Activated CD4-positive, CD25-positive, alpha-beta regulatory T cell (primary cell): ENCODE results near the gene PRDM2.

Experiments used
- DNase-seq, 4 experiments: peaks; one replicate each; lab custom pipeline; 2025; lab: John Stamatoyannopoulos, UW

PRDM2 gene

DNA sequence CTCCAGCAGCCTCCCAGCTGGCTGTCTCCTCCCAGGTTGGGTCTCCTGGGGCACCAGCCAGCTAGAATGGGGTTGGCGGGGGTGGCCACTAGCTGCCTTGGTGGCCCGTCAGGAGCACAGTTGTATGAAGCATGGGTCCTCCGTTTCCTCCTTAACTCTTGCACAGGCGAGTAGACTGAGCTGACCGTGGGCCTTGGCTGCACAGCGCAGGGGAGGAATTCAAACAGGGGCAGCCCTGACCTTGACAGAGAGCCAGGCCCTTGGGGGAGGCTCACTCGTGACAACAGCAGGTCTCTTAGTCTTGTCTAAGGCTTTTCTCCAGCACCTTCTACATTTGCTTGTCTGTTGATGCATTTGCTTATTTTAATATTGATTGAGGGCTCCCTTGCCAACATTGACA lies 114.1 kb downstream of the PRDM2 start:
- DNase-seq: no peak

DNA sequence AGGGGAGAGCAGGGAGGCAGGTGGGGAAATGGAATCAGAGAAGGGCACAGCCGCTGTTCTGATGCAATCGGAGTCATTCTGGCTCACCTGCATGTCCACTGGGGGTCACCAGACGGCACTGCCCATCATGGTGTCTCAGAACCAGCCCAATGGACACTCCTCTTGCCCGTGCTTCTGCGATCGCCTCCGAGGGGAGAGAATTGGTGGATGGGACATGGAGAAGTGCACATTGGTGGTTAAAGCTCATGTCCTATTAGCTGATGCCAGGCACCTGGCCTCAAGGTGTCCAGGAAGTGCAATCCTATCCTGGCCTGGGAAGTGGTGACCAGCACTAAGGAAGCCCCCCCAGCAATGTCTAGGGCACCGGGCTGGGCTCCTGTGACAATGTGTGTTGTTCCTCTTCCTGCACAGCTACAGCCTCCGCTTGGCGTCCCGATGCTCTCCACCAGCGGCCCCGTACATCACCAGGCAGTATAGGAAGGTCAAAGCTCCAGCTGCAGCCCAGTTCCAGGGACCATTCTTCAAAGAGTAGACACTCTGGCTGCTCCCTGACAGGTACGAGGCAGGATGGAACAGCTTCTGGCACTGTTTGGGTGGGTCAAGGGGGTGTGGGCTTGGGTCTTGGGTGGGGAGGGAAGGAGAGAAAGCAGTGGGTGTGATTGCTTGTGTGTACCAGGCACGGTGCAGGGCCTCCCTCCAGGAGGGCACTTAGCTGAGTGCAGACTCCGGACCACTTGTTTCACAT lies 116.2 kb downstream of the PRDM2 start:
- DNase-seq: no peak

DNA sequence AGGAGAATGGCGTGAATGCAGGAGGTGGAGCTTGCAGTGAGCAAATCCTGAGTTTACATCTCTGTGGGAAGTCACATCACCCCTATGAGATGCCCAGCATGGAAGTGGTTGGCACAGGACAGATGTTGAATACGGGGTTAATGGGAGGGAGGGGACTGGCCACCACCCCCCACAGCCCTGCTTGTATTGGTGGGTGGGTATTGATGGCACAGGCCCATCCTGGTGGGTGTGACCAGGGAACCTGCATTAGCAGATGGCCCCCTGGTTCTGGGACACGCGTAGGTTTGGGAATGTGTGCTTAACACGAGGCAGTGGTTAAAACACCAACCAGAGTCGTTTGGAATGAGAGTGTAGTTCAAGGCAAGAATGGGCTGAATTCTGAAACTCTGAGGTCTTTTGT lies 117.9 kb downstream of the PRDM2 start:
- no peak for DNase-seq

DNA sequence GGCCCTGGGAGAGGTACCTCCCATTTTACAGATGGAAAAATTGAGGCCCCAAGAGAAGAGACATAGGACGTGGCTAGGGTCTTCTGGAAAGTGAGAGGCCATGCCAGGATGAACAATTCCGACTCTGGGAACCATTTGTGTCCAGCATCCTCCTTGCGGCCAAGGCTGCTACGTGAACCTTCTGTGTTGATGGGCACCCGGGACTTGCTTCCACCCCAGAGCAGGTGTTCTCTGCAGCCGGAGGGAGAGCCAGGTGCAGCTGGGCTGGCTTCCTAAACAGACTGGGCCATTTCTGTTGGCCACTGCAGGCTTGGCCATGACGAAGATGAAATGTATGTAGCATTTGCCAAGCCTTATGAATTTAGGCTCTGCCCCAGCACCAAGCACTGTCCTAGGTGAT lies 118.9 kb downstream of the PRDM2 start:
- DNase-seq: no peak

DNA sequence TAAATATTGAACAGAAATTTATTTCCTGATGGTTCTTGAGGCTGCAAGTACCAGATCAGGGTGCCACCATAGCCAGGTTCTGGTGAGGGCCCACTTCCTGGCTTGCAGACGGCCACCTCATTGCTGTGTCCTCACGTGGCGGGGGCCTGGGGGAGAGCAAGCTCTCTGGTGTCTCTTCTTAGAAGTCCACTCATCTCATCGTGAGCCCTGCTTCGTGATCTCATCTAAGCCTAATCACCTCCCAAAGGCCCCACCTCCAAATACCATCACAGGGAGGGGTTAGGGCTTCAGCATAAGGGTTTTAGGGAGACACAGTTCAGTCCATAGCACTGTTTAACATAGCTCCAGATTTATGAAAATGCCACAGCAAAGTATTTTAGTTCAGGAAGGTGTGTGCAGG lies 119.7 kb downstream of the PRDM2 start:
- DNase-seq: no peak

DNA sequence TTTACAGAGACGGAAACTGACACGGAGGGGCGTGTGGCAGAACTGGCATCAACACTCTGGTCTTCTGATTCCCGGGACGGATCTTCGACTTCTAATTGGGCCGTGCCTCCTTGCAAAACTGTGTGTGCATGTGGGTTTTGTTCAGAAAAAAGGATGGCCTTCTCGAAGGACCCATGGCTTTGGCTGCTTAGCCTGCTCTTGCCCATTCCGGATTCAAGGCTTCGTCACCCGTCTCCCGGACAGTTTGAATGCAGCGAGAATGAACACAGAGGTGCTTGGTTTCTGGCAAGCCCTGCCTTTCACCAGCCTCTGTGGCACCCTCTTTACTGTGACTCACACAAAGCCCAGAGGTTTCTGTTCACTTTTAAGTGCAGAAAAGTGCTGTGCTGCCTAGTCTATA lies 120.1 kb downstream of the PRDM2 start:
- DNase-seq: no peak

DNA sequence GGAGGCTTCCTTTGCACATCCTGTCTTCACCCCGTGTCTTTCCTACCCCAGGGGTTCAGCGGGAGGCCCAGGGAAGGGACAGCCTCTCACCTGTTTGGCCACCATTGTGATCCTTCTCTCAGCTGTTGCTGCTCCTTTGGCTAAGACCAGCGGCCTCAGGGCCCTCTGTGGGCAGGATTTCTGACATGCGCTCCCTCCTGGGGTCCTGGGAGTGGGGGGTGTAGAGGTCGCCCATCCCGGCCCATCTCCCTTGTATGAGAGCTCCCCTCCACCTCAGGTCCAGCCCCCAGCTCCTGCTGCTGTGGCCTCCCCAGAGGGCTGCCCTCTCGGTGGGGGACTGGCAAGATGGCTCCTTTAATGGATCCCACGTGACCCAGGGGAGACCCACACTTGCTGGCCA lies 120.5 kb downstream of the PRDM2 start:
- no peak for DNase-seq

DNA sequence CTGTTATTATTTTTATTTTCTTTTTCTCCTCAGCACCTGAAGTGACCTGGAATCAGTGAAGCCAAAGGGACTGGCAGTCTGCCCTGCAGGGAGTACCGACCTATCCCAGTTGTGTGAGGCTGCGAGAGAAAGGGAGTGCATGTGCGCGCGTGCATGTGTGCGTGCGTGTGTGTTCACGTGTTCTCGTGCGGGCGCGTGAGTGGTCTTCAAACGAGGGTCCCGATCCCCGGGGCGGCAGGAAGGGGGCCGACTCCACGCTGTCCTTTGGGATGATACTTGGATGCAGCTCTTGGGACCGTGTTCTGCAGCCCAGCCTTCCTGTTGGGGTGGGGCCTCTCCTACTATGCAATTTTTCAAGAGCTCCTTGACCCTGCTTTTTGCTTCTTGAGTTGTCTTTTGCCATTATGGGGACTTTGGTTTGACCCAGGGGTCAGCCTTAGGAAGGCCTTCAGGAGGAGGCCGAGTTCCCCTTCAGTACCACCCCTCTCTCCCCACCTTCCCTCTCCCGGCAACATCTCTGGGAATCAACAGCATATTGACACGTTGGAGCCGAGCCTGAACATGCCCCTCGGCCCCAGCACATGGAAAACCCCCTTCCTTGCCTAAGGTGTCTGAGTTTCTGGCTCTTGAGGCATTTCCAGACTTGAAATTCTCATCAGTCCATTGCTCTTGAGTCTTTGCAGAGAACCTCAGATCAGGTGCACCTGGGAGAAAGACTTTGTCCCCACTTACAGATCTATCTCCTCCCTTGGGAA lies 123.3 kb downstream of the PRDM2 start:
- no peak for DNase-seq

DNA sequence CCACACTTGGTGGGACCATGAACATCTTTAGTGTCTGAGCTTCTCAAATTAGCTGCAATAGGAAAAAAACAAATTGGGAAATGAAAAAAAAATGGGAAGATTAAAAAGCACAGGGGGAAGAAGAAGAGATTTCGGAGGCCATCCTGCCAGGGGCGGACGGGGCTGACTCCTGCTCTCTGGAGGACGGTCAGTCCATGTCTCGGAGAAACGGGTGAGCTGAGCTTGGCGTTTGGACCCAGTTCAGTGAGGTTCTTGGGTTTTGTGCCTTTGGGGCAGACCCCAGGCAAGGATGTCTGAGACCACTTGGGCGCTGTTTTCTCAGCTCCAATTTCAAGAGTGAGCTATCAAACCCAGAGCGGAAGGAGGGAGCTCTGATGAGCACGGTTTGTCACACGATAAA lies 123.9 kb downstream of the PRDM2 start:
- DNase-seq: no peak

DNA sequence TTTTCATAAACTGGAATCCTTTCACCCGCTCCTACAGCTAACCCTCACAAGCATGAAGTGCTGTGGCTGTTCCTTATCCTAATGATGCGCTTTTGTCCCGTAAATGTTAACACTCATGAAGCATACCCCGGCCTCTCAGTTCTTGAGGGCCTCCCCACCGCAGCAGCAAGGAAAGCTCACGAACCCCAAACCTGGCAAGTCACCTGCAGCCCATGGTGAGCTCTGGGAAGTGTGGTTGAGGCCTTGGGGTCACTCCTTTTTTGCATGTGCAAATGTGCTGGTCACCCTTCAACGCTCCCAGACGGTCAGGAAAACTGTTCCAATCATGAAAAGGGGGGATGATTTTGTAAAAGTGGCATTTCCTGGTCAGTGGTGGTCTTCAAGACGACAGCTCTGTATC lies 124.6 kb downstream of the PRDM2 start:
- no peak for DNase-seq

DNA sequence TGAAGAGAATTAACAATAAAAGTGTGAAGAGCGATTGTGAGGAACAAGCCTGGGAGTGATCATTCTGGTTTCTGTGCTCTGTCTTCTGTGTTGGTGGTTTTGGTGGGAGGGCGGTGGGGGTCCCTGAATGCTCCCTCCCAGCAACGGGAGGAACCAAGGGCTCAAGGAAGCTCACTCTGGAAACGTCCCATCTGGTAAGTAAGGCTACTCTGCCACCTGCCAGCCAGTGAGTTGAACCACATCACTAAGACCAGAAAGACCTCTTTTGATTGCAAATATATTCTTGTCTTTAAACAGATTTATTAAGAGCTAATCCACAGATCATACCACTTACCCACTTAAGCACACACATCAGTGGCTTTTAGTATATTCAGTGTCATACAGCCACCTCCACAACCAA lies 125.0 kb downstream of the PRDM2 start:
- DNase-seq: no peak

DNA sequence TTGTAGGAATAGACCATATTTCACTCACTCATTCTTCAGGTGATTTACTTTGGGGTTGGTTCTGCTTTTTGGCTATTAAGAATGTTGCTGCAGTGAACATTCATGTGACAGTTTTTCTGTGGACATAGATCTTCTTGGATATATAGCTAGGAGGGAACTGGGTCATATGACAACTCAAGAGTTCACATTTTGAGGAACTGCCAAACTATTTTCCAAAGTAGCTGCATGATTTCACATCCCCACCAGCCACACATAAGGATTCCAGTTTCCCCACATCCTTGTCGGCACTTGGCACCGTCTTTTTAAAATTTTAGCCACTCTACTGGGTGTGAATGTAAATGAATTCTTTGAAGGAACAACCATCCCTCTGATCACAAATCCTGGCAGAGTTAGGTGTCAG lies 126.0 kb downstream of the PRDM2 start:
- DNase-seq: no peak

DNA sequence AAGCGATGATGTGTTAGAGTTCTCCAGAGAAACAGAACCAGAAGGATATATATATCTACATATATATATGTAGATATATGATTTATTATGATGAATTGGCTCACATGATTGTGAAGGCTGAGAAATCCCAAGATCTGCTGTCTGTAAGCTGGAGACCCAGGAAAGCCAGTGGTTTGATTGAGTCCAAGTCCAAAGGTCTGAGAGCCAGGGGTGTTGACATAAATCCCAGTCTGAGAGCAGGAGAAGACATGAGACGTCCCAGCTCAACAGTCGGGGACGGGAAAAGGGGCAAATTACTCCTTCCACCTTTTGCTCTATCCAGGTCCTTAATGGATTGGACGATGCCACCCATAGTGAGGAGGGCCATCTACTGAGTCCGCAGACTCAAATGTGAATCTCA lies 126.6 kb downstream of the PRDM2 start:
- no peak for DNase-seq

DNA sequence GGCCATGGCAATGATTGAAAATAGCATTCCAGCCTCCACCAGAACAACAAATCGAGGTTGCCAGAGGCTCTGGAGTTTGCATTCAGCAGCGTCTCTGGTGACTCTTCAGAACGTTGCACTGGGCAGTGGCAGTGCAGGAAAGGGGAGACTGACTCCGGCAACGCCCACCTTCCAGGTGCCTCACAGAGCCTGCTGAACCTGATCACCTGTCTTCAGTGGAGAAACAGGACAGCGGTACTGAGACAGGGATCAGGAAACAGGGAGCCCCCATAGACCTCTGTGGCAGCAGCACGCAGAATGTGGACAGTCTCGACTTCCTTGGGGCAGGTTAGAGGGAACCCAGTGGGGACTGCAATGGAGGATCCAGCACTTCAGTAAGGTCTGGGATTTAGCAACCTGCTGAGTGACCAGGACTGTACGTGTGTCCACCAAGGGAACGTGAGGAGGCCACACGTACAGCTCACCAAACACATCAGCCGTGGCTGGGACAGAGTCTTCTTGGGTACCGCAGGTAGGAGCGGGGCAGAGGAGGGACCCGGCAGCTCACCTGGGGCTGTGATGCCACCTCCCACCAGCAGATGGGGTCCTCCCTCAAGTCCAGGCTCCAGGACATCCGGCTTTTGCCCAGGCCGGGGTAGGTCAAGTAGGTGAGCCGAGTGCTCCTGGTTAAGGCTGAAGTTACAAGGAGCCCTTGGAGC lies 128.6 kb downstream of the PRDM2 start:
- DNase-seq: no peak

DNA sequence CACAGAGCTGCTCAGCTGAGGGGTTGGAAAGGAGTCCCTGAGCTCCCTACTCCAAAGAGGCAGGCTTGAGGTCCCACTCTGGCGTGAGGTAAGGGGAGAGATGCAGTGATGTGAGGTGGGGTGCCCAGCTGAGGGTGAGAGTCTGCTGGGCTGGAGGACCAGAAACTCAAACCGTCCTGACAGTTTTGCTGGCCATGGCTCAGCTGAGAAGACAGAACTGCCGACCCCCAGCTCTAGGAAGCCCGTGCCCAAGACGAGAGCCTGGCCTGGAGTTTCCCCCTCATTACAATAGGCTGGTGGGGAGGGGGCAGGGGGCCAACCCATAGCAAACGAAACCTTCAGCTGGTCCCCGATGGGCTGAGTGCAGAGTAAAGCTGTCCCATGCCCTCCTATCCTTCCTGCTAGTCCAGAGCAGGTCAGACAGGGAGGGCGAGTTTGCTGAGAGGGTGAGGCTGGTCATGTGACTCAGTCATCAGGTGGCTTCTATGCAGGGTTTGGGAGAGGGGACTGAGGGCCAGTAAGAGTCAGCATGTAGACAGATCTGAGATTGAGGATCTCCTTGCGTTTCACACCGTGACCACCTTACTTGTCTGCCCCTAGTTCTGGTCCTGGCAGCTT lies 129.3 kb downstream of the PRDM2 start:
- DNase-seq: no peak

DNA sequence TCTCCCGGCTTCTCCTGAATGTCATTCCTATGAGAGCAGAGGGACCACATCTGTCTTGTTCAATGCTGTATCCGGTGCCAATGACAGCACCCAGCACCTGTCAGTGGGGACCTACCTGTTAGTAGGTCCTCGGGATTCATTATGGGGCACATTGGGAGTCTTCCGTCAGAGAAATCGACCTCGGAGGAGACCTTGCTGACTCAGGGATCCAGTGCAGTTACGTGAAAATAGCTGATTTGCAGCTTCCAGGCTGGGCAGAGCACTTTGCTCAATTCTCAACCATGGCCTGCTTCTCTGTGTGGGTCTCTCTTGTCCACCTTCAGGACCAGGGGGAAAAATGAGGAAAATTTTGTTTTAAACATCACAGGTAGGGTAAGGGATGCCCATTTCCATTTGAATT lies 130.2 kb downstream of the PRDM2 start:
- DNase-seq: no peak

DNA sequence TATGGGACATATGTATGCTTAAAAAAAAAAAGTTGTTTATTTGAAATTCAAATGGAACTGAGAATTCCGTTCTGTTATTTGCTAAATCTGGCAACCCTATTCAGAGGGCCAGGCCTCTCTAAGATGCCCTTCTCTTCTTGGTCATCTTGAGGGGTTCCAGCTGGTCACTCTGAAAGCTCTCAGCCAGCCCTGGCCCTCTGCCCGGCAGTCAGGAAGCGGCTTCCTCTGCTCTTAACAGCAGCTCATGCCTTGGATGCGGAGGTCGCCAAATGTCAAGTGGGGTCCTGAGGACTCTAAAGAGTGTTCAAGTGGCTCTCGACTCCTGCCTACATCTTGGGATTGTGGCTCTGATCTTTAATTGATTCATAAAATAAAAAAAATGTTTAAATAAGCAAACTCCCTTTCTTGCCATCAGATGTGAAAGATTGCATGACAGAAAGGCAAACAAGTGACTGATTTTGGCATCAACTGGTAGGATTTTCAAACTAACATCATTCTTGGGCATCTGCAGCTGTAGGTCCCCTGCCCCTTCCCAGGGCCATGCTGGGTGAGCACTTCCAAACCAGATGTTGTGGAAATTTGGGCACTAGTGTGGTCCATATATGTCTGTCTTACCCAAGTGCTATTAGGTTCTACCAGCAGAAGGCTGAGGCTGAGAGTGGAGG lies 130.8 kb downstream of the PRDM2 start:
- DNase-seq: no peak

DNA sequence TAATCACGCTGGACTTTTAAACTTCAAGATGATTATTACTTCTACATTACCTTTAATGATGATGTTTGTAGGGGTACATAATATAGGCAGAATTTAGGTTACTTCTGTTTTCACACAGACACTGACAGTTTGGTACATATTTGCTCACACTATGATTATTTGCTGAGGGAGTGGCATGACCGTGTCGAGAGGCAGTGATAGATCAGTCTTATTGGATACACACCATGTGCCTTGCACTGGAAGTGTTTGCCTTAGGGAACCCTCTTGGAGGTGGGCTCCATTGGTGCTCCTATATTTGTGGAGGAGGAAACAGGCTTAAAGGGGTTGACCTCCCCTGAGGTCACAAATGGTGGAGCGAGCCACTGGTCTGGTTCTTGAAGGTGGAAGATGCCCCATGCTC lies 132.1 kb downstream of the PRDM2 start:
- DNase-seq: no peak

DNA sequence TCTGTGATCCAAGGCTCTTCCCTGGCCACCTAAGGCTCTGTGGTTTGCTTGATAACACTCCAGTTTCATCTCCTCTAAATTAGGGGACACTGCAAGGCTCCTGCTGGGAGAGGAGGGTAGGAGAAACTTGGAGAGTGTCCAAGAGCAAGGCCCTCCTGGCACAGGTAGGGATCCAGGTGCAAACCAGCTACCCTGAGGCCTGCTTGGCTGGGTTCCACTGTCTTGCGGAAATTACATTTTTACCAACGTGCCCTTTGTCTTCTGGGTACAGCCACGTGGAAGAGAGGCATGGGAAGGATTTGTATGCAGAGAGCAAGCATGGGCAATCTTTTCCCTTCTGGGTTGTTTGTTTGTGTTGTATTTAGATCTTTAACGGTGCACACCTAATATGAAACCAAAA lies 132.5 kb downstream of the PRDM2 start:
- DNase-seq: no peak

DNA sequence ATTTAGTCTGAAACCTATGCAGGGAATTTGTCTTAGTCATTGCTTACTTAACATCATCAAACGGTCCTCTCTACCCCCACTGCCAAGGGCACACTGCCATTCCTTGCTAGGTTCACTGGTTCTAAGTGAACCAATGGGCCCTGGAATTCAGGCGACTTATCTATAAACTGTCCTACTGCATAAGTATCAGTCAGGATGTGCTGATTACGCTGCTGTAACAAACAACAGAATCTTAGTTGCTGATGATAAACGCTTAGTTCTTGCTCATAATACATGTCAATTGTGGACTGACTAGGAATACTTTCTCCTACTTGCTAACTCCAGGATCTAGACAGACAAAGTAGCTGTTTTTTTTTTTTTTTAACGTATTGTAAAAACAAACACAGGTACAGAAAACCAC lies 136.1 kb downstream of the PRDM2 start:
- no peak for DNase-seq

DNA sequence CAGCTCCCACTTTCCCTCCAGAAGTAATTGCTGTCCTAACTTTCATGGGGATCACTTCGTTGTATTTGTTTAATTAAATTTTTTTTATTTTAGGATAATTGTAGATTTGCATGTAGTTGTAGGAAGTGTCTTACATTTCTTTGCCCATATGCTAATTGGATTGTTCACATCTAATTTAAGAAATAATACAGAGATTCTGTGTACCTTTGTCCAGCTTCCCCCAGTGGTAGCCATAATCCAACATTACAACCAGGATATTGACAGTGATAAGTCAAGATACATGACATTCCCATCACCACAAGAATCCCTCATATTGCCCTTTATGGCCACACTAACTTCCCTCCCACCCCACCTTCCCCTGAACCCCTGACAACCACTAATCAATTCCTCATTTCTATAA lies 136.6 kb downstream of the PRDM2 start:
- DNase-seq: no peak

DNA sequence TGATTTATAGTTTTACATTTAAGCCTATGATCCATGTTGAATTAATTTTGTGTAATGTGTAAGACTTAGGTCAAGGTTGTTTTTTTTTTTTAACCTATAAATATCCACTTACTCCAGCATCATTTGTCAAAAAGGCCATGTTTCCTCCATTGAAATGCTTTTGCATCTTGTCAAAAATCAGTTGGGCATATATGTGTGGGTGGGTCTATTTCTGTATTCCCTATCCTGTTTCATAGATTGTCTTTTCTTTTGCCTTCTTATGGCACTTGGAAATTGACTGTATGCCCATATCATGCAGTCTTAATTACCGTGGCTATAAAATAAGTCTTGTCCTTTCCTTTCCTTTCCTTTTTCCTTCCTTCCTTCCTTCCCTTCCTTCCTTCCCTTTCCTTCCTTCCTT lies 138.2 kb downstream of the PRDM2 start:
- no peak for DNase-seq
